NCI-H2081 (cell line): ENCODE measurements around the gene SYT2.
"Not testable (repeated sequence)": the region's sequence is repeated elsewhere in the genome, so short reads cannot be mapped to it uniquely, and the experiment has no call there.

Source experiments
- DNase-seq, 2 experiments: peaks; one replicate each; lab custom pipeline; 2025; lab: John Stamatoyannopoulos, UW

SYT2 gene

GRCh38 chr1:202545647-202546303 lies 164.5 kb downstream of the SYT2 start:
- not testable (repeated sequence) for DNase-seq

- DNase-seq = not testable (repeated sequence)
These were observed 165.3 kb downstream of the SYT2 start for GRCh38 chr1:202544766-202545449.

- not testable (repeated sequence) for DNase-seq
These were observed 166.7 kb downstream of the SYT2 start for GRCh38 chr1:202543537-202543936.

GRCh38 chr1:202542415-202542814 lies 167.8 kb downstream of the SYT2 start:
- not testable (repeated sequence) for DNase-seq

GRCh38 chr1:202540858-202541257 lies 169.4 kb downstream of the SYT2 start:
- DNase-seq = not testable (repeated sequence)
